ENCODE measurements around the gene CD9.

Gene CD9

DNA sequence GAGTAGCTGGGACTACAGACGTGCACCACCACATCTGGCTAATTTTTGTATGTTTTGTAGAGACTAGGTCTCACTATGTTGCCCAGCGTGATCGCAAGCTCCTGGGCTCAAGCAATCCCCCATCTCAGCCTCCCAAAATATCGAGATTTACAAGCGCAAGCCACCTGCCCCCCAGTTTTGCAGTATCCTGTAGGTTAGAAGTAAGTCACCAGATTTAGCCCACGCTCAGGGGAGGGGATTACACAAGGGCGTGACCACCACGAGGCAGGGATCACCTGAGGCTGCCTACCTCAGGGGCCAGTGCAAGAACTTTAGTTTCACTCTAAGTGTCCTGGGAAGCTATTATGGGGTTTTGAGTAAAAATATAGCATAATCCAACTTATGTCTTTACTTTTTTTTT is 71.1 kb downstream of the CD9 start:
- TF ChIP-seq, protein P1, sequence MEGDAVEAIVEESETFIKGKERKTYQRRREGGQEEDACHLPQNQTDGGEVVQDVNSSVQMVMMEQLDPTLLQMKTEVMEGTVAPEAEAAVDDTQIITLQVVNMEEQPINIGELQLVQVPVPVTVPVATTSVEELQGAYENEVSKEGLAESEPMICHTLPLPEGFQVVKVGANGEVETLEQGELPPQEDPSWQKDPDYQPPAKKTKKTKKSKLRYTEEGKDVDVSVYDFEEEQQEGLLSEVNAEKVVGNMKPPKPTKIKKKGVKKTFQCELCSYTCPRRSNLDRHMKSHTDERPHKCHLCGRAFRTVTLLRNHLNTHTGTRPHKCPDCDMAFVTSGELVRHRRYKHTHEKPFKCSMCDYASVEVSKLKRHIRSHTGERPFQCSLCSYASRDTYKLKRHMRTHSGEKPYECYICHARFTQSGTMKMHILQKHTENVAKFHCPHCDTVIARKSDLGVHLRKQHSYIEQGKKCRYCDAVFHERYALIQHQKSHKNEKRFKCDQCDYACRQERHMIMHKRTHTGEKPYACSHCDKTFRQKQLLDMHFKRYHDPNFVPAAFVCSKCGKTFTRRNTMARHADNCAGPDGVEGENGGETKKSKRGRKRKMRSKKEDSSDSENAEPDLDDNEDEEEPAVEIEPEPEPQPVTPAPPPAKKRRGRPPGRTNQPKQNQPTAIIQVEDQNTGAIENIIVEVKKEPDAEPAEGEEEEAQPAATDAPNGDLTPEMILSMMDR (IDR thresholded peaks at IDR 0.05; ENCODE audit: extremely low read depth, missing control alignments) = no peak
- no peak for DNase-seq (ENCODE audit: low spot score)

- no peak for DNase-seq (ENCODE audit: low spot score)
- TF ChIP-seq, protein P1 (IDR thresholded peaks at IDR 0.05; ENCODE audit: extremely low read depth, missing control alignments) = no peak
These were observed 72.4 kb downstream of the CD9 start for GRCh38 chr12:6272300-6273204.

DNA sequence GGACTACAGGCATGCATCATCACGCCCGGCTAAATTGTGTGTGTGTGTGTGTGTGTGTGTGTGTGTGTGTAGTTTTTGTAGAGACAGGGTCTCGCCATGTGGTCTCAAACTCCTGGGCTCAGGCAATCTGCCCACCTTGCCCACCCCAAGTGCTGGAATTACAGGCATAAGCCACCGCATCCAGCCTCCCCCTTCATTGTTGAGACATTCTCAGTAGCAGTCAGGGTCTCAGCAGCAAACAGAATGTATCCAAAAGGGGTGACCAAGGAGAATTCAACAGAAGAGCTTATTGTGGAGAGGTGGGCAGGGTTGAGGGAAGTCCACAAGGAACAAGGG is 73.0 kb downstream of the CD9 start:
- TF ChIP-seq, protein P1 (IDR thresholded peaks at IDR 0.05; ENCODE audit: extremely low read depth, missing control alignments) = no peak
- no peak for DNase-seq (ENCODE audit: low spot score)

DNA sequence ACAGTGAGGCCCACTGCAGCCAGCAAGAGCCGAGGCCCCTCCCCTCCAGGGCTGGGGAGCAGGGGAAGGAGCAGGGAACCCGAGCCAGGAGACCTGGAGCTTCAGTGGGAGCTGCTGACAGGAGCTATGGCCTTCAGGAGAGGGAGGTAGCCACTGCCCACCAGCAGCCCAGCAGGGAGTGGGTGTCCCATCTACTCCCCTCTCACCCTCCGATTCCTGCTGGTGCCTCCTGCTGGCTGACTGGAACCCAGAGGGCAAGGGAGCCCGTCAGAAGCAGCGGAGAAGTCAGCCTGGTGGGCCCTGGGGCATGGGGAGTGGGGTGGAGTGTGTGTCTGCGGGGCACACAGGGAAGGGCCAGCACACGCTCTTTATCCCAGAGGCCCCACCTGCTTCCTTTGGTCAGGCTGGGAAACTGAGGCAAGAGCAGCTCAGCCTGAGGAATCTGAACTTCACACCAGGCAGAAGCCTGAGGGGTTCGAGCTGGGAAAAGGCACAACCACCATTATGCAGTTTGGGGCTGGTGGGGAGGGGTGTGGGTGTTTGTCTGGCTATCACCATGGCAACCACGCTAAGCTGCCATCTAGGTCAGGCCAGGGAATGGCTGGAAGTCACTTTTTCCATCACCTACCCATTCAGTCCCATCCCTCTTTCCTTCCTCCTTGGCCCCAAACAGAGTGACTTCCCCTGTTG is 73.5 kb downstream of the CD9 start:
- TF ChIP-seq, protein P1 (IDR thresholded peaks at IDR 0.05; ENCODE audit: extremely low read depth, missing control alignments) = no peak
- peak; percentile 10 for DNase-seq (ENCODE audit: low spot score)

- TF ChIP-seq, protein P1 (IDR thresholded peaks at IDR 0.05; ENCODE audit: extremely low read depth, missing control alignments) = no peak
- peak; percentile 8 for DNase-seq (ENCODE audit: low spot score)
These were observed 74.3 kb downstream of the CD9 start for GRCh38 chr12:6274231-6275221.

GRCh38 chr12:6275928-6276887 is 76.0 kb downstream of the CD9 start:
- TF ChIP-seq, protein P1 (IDR thresholded peaks at IDR 0.05; ENCODE audit: extremely low read depth, missing control alignments) = no peak
- peak; percentile 2 for DNase-seq (ENCODE audit: low spot score)

All from GM20000 (cell line).